GM18526 (cell line): Measurements from ENCODE around the gene SYNGR2.

Experiments
- POLR2A ChIP-seq: IDR thresholded peaks from 3 replicates; pipeline ENCODE4 v1.6.1; 2011; ENCODE audit not compliant: insufficient read length; ENCODE audit errors: extremely low read depth

SYNGR2 gene

GRCh38 chr17:78219396-78220150 lies 51.2 kb downstream of the SYNGR2 start:
- TF ChIP-seq POLR2A = no peak
